Measurements from ENCODE around the gene SAMD11. TPM values are rescaled to one million over a fixed set of nuclear protein-coding genes. Genes with fewer than 3 reads are reported as not detected.

Gene SAMD11
- total RNA-seq, 2 experiments from 2014 or later = 0.06 TPM; not detected in 1

GRCh38 chr1:942864-943533, 19.3 kb downstream of the SAMD11 start:
- no peak overlapping the region for H3K4me3 ChIP-seq (ENCODE audit: low read depth, low read length, poor library complexity, severe bottlenecking)
- peaks cover 5% of the 10 kb centered on the region for H3K4me1 ChIP-seq (ENCODE audit: insufficient read depth, low read length, poor library complexity, severe bottlenecking)
- H3K79me2 ChIP-seq (ENCODE audit: insufficient read depth, low read depth, low read length) = no peaks in the 10 kb centered on the region
- H4K20me1 ChIP-seq (ENCODE audit: insufficient read depth, low read length) = no peaks in the 10 kb centered on the region; the same call in 1 of the 2 replicates
- H3K9me3 ChIP-seq (ENCODE audit: low read length) = no peaks in the 10 kb centered on the region
- H3K4me2 ChIP-seq (ENCODE audit: low read length) = no peak overlapping the region
- intact Hi-C loops (cut with micrococcal nuclease; ENCODE audit: unreplicated experiment) = no loop called here
- H3K9me2 ChIP-seq (ENCODE audit: insufficient read depth, low read length) = no peaks in the 10 kb centered on the region
- ChIA-PET POLR2A (no interaction called here), CTCF (ENCODE audit: unreplicated experiment) (no interaction called here)
- H2AFZ ChIP-seq (ENCODE audit: low read length) = no peak overlapping the region
- H3K27ac ChIP-seq (ENCODE audit: low read depth, low read length, poor library complexity, severe bottlenecking) = no peak overlapping the region
- no peak for DNase-seq (ENCODE audit: low spot score)
- TF ChIP-seq CTCF (conservative IDR thresholded peaks at IDR 0.05; ENCODE audit: low read length) (no peak), EZH2phosphoT487 (IDR thresholded peaks at IDR 0.05; ENCODE audit: borderline replicate concordance, low read depth, low read length) (no peak)
- BruUV-seq (replicated peaks) = no TSS peak
- peaks cover 28% of the 10 kb centered on the region for H3K36me3 ChIP-seq (ENCODE audit: insufficient read depth, low read length)

- no peaks in the 10 kb centered on the region for H3K9me2 ChIP-seq (ENCODE audit: insufficient read depth, low read length)
- intact Hi-C loops (cut with micrococcal nuclease; ENCODE audit: unreplicated experiment) = no loop called here
- ChIA-PET CTCF (ENCODE audit: unreplicated experiment) (no interaction called here), POLR2A (no interaction called here)
- H3K4me2 ChIP-seq (ENCODE audit: low read length) = no peak overlapping the region
- peaks cover 5% of the 10 kb centered on the region for H3K4me1 ChIP-seq (ENCODE audit: insufficient read depth, low read length, poor library complexity, severe bottlenecking)
- no peak overlapping the region for H3K4me3 ChIP-seq (ENCODE audit: low read depth, low read length, poor library complexity, severe bottlenecking)
- no peak overlapping the region for H3K27ac ChIP-seq (ENCODE audit: low read depth, low read length, poor library complexity, severe bottlenecking)
- no TSS peak for BruUV-seq (replicated peaks)
- no peak overlapping the region for H2AFZ ChIP-seq (ENCODE audit: low read length)
- no peak for DNase-seq (ENCODE audit: low spot score)
- H3K79me2 ChIP-seq (ENCODE audit: insufficient read depth, low read depth, low read length) = no peaks in the 10 kb centered on the region
- H4K20me1 ChIP-seq (ENCODE audit: insufficient read depth, low read length) = no peaks in the 10 kb centered on the region; the same call in 1 of the 2 replicates
- peaks cover 34% of the 10 kb centered on the region for H3K36me3 ChIP-seq (ENCODE audit: insufficient read depth, low read length)
- no peaks in the 10 kb centered on the region for H3K9me3 ChIP-seq (ENCODE audit: low read length)
- no peak for TF ChIP-seq CTCF (conservative IDR thresholded peaks at IDR 0.05; ENCODE audit: low read length)
- no peak for TF ChIP-seq EZH2phosphoT487 (IDR thresholded peaks at IDR 0.05; ENCODE audit: borderline replicate concordance, low read depth, low read length)
Observed at GRCh38 chr1:943545-944340, 20.0 kb downstream of the SAMD11 start.

Measured in OCI-LY7 (cell line).